ENCODE measurements around the gene DLST.
A peak's percentile ranks its signal among the peaks of the same experiment; 100 is the strongest.
"Not testable (repeated sequence)": the region's sequence is repeated elsewhere in the genome, so short reads cannot be mapped to it uniquely, and the experiment has no call there.

The DLST gene

GRCh38 chr14:74920281-74920680 is 38.6 kb downstream of the DLST start:
- DNase-seq: no peak

- DNase-seq: no peak
These were observed 39.4 kb downstream of the DLST start for GRCh38 chr14:74921053-74921620.

- no peak for DNase-seq
These were observed 40.5 kb downstream of the DLST start for GRCh38 chr14:74921987-74922751.

GRCh38 chr14:74922752-74923401 is 41.2 kb downstream of the DLST start, which contains the start of gene RPS6KL1:
Gene RPS6KL1 (minus strand): TSS chr14:74923260. CDS start chr14:74921541, 1,719 bp downstream.
- peak; percentile 49 for DNase-seq

- DNase-seq: no peak
These were observed 42.3 kb downstream of the DLST start for GRCh38 chr14:74924061-74924460.

- DNase-seq: no peak
These were observed 45.5 kb downstream of the DLST start for GRCh38 chr14:74927225-74927624.

- no peak for DNase-seq
These were observed 47.5 kb downstream of the DLST start for GRCh38 chr14:74929242-74929641.

GRCh38 chr14:74931744-74932143 is 50.0 kb downstream of the DLST start:
- not testable (repeated sequence) for DNase-seq

- DNase-seq: no peak
These were observed 50.7 kb downstream of the DLST start for GRCh38 chr14:74932401-74932901.

- not testable (repeated sequence) for DNase-seq
These were observed 51.2 kb downstream of the DLST start for GRCh38 chr14:74932936-74933335.

- no peak for DNase-seq
These were observed 52.3 kb downstream of the DLST start for GRCh38 chr14:74934041-74934440.

- no peak for DNase-seq
These were observed 53.0 kb downstream of the DLST start for GRCh38 chr14:74934476-74935359.

- no peak for DNase-seq
These were observed 53.6 kb downstream of the DLST start for GRCh38 chr14:74935360-74935680.

- no peak for DNase-seq
These were observed 54.4 kb downstream of the DLST start for GRCh38 chr14:74936151-74936550.

GRCh38 chr14:74936731-74937130 is 55.0 kb downstream of the DLST start:
- DNase-seq: no peak

GRCh38 chr14:74937171-74937570 is 55.5 kb downstream of the DLST start:
- DNase-seq: no peak

- DNase-seq: no peak
These were observed 57.1 kb downstream of the DLST start for GRCh38 chr14:74938531-74939495.

GRCh38 chr14:74940956-74941565 is 59.3 kb downstream of the DLST start:
- no peak for DNase-seq

GRCh38 chr14:74941676-74942097 is 60.0 kb downstream of the DLST start:
- no peak for DNase-seq

GRCh38 chr14:74942181-74942580 is 60.5 kb downstream of the DLST start:
- no peak for DNase-seq

GRCh38 chr14:74942608-74943007 is 60.9 kb downstream of the DLST start:
- no peak for DNase-seq

All from NCI-H1417 treated with DMSO at 0.1 percent for 48 hours (cell line).